HK-2 (cell line): Measurements from ENCODE around the gene FANCI.

Experiments used
- DNase-seq: peaks from one replicate; pipeline ENCODE4 v3.0.0-alpha.2; 2018; ENCODE audit not compliant: unreplicated experiment

FANCI gene

GRCh38 chr15:89243691-89244573 lies at the start of gene FANCI:
FANCI (plus strand) TSS chr15:89243979; CDS start chr15:89247648, 3,669 bp downstream.
- DNase-seq: peak; percentile 89

GRCh38 chr15:89194608-89195007 lies 49.2 kb upstream of the FANCI start:
- DNase-seq: no peak

DNA sequence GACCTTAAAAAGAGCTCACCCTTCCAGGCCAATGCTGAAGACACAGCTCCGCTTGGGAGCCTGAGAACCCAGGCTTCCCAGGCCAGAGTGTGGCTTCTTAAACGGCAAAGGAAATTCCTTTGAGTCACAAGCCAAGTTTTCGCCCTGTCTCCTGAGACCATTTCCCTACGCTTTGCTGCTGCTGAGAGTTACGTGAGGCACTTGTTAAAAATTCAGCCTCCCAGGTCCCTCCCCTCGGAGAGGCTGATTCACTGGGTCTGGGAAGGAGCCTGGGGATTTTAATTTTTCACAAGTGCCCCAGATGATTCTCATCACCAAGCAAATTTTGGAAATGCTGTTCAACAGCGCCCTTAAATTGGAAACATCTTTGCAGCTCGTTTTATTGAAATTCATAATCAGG lies 47.9 kb upstream of the FANCI start:
- DNase-seq: no peak

- DNase-seq: no peak
These were observed 47.5 kb upstream of the FANCI start for GRCh38 chr15:89196241-89196640.

DNA sequence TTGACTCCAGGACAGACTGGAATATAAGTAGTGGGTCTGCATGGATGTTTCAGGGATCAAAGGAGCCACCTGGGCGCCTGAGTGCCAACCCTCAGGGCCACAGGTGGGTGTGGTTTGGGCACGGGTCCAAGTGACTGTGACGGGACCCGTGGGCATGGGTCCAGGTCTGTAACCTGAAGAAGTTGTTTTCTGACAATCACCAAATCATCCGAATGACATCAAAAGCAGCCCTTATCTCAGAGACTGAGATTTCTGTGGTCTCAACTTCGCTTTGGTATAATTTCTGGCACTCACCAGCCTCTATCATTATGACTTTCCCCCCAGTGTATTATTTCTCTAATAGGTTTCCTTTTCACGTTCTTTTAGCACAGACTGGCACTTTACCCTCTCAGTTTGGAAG lies 46.8 kb upstream of the FANCI start:
- DNase-seq: no peak

GRCh38 chr15:89197503-89197971 lies 46.2 kb upstream of the FANCI start:
- DNase-seq: no peak

DNA sequence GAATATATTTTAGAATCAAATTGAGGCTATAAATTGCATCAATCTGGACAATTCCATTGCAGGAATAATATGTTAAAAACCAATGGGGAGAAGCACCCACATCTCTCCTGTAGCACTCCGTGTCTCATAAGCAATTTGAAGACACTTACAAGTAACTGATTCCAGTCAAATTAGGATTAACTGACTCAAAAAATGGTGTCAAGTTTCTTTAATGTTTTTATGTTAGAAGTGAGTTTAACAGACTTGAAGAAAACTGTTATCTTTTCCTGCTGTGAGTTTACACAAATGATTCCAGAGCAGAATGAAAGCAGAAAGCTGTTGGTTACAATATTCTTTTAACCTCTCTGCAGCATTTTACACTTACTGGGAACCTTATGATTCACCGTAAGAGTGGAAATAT lies 45.6 kb upstream of the FANCI start:
- DNase-seq: no peak

DNA sequence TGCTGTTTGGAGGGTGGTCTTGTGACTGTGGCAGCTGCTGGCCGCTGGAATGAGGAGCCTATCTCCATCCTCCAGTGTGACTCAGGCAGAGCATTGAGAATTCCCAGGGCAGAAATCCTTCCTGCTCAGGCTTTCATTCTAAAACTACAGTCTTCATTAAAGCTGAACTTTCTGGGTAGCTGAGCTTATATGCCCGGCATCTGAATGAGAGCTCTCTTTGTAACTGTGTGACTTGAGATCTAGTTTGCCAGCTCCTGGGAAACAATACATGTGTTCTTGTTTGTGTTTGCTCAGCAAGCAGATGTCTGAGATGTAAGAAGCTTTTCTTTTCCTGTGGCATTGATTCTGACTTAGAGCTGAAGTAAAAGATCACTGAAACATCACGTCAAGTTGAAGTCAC lies 44.8 kb upstream of the FANCI start:
- no peak for DNase-seq

DNA sequence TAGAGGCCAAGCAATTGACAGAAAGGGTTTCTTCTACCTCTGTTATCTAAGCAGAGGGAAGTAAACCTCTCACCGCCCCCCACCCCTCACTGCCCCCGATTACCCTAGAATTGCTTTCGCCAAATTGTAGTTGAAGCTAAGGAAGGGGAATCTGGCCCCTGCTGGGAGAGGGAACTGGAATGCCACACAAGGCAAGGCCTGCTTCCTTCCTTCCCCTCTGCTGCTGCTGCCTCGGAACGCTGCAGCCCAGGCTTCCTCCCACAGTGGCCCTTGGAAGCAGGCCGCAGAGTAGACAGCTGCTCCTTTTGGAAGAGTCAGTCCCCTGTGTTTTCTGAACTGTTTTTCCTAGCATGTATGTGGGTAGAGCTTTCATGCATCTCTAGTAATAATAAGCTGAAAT lies 44.0 kb upstream of the FANCI start:
- no peak for DNase-seq

GRCh38 chr15:89200182-89200581 lies 43.6 kb upstream of the FANCI start:
- no peak for DNase-seq

DNA sequence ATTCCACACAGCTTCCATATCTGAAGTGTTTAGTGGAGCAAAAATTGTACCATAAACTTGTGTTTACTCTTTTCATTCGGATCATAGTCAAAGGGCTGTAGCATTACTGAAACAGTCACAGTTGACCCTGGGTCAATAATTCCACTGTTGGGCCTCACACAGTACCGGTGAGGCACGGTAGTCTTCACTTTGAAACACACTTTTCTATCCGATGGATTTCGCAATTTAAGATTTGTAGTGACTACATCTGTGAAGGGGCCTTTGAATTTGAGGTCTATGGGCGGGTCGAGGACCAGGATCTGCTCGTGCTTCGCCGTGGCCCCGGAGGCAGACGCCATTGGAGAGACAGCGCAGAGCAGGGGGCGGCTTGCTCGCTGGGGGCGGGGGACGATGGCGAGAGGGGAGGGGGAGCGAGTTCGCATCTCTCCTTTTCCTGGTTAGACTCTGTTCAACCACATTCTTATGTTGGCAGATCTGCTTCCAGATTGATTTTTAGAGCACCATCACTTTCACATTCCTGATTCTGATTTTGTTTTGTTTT lies 42.2 kb upstream of the FANCI start:
- DNase-seq: no peak

- DNase-seq: no peak
These were observed 40.0 kb upstream of the FANCI start for GRCh38 chr15:89203705-89204273.

GRCh38 chr15:89205991-89206585 lies 37.7 kb upstream of the FANCI start:
- DNase-seq: no peak

DNA sequence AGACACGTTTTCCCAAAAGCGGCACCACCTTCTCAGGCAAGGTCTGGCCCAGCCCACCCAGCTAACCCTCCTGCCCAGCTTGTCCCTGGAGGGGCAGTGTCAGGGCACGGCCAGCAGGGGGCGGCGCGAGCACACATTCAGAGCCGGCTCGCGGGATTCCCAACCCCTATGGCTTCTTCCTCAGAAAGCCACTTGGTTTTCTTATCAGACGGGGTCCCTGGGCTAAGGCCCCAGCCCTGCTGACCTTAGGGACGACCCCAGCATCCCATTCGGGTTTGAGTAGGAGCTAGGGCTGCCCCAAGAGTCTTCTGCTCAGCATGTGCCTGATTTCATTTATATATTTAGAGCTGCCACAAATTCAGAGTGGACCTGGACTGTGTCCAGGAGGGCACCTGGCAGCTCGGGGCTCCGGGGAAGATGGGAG lies 36.9 kb upstream of the FANCI start:
- peak; percentile 73 for DNase-seq

GRCh38 chr15:89208256-89208655 lies 35.5 kb upstream of the FANCI start:
- DNase-seq: no peak

DNA sequence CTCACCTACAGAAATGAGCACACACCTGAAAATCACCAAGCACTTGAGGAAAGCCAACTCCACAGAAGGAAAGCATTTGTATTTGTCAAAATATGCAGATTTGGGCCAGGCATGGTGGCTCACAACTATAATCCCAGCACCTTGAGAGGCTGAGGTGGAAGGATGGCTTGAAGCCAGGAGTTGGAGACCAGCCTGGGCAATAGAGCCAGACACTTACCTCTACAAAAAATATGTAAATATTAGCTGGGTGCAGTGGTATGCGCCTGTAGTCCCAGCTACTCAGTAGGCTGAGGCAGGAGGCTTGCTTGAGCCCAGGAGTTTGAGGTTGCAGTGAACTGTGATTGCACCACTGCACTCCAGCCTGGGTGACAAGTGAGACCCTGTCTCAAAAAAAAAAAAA lies 34.7 kb upstream of the FANCI start:
- no peak for DNase-seq

DNA sequence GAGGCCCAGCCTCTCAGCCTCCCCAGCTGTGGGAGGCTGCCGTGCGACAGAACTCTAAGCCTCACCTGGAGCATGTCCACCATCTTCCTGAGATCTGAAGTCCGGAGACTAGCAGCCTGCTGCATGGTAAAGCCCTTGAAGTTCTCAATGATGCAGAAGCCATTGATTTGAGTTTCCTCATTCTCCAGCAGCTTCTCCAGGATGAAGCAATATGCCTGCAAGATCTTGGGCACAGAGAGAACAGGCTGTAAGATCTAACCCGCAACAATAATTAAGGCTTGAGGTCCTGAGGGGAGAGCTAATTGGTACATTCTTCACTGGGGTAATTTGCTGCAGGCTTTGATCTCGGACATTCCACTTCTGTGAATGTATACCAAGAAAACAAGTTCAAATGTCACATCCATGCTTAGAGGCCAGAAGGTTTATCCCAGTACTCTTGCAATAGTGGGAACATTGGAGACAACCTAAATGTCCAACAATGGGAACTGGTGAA lies 32.1 kb upstream of the FANCI start:
- no peak for DNase-seq

DNA sequence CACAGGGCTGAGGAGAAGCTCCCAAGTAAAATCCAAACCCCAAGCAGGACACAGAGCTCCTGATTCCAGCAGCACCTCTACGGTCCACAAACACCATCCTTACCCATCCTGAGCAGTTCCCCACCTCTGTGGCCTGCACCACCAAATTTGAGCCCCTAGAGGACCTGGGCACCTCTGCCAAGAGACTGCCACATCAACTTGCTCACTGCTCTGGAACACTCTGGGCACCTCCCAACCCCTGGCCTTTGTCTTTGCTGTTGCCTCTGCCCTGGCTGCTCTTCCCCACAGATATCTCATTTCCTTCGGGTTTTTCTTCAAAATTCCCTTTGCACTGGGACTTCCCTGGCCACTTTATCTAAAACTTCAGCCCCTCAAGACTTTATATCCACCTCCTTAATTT lies 28.2 kb upstream of the FANCI start:
- no peak for DNase-seq

DNA sequence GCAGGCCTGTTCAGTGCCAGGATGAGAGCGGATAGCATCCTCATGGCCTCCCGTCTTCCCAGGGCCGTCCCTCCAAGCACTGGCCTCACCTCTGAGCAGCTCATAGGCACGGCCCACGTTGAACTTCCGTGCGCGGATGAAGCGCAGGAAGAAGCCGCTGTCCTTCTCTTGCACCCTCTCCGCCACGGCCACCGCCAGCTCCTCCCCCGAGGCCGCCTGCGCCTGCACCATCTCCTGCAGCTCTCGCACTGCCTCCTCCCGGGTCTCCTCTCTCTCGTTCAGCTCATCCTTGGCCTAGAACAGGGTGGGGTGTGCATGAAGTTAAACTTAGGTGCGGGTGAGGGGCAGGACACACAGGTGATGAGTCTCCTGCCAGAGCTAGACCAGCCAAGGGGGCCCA lies 26.7 kb upstream of the FANCI start:
- no peak for DNase-seq

DNA sequence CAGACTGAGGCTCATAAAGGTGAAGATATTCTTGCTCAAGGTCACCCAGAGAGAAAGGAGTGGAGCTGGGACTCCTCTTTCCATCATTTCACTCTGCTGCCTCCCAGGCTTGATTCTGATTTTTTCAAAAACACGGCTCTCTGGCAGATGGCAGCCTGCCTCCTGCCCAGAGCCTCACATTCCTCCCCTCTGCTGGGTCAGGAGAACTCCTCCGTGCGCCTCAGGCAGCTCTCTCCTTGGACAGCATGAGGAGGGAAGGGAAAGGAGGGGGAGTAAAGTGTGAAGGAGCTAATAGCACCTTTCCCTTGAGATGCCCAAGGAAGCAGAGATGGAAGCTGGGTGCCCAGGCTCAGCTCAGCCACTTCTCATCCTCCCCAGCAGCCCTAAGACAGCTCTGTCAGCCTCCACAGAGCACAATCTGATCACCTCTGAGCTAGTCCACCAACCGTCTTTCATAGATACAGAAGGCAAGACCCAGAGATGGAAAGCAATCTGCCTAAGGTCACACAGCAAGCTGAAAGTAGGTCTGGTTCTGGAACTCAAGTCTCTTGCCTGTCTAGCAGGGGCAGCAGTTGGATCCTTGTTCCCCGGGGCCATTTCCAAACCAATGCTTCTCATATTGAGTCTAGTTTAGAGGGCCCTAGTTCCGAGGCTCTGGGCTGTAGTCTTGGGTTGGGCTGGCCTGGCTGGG lies 25.9 kb upstream of the FANCI start:
- no peak for DNase-seq

GRCh38 chr15:89218531-89218930 lies 25.2 kb upstream of the FANCI start:
- DNase-seq: no peak

DNA sequence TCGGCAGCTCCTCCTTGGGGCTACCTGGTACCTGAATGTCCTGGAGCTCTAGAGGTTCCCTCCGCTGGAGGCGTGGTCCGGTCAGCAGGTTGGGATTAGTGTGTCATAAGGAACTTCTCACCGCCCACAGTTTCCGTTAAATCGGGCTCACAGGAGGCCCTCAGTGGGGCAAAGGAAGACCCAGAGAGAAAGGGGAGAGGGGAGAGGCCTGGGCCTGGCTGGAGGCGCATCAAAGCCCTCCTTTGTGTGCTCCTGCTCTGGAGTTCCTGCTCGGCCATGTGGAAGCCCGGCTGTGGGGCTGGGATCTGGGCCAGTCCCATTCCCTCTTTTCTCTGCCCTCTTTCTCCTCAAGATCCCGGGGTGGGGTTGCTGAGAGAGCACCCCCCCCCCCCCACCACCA lies 22.2 kb upstream of the FANCI start, which contains the start of gene RLBP1:
RLBP1 (minus strand) TSS at position 37 of the 400 bp plus-strand sequence. CDS start 2,604 bp downstream, outside the sequence.
- DNase-seq: no peak
